ENCODE results near the gene ACSL1. TPM values are rescaled to one million over a fixed set of nuclear protein-coding genes. Genes with fewer than 3 reads are reported as not detected.
A peak's percentile ranks its signal among the peaks of the same experiment; 100 is the strongest.

The ACSL1 gene
- total and polyA plus RNA-seq, 9 of the 15 experiments (the other 6 are each of a cell fraction or from before 2014, with no cell fraction given), result 6.7 to 24.1 (median 15.0) TPM

- in situ Hi-C loops (cut with MboI) (no loop called here), intact Hi-C loops (cut with micrococcal nuclease) (no loop called here)
- FAIRE-seq (no peak), ATAC-seq (no peak), DNase-seq (ENCODE audit: extremely low read depth in 1 of 4, low spot score in 3 of 4) (no peak)
- ChIA-PET CTCF (ENCODE audit: low intra/inter-chr PET ratio) (no interaction called here), POLR2A (no interaction called here)
- Histone ChIP-seq H3K9me1 (ENCODE audit: control insufficient read depth, insufficient read depth, low read length) (no peaks in the 10 kb centered on the region), H3K9ac (ENCODE audit: insufficient read depth in 1 of 2, low read depth in 2 of 2, low read length in 2 of 2) (no peak overlapping the region), H3K79me2 (ENCODE audit: control insufficient read depth, insufficient read depth, low read length) (peaks cover 11% of the 10 kb centered on the region; the same call in 2 of the 3 replicates), H3K4me2 (ENCODE audit: insufficient read depth, low read length) (no peak overlapping the region), H2AFZ (ENCODE audit: low read depth, low read length) (no peak overlapping the region), H3K9me3 (replicated peaks; ENCODE audit: control insufficient read depth, insufficient read depth, low read depth, low read length) (no peaks in the 10 kb centered on the region), H3K27me3 (ENCODE audit: control insufficient read depth in 2 of 2, insufficient read depth in 2 of 2, low read length in 2 of 2) (no peaks in the 10 kb centered on the region), H3K36me3 (ENCODE audit: control insufficient read depth, insufficient read depth, low read length) (no peaks in the 10 kb centered on the region), H3K4me1 (replicated peaks in 1 of 2; ENCODE audit: control insufficient read depth in 2 of 2, insufficient read depth in 2 of 2, low read length in 2 of 2) (peaks cover 26 to 42% of the 10 kb centered on the region in 2 experiments), H4K20me1 (replicated peaks; ENCODE audit: control insufficient read depth, insufficient read depth, low read length) (peaks cover 17% of the 10 kb centered on the region; the same call in 1 of the 2 replicates), H3K27ac (ENCODE audit: extremely low read depth, low read depth, low read length) (no peak overlapping the region), H3K4me3 (no peak overlapping the region)
- no TSS peak for BruUV-seq (replicated peaks)
- WGBS (ENCODE audit: insufficient coverage, low coverage, missing lambda C conversion rate), result 49% methylated on average over 4 of the region's 4 CpGs
- TF ChIP-seq MCM5 (IDR thresholded peaks at IDR 0.05; ENCODE audit: low read depth) (no peak), KAT8 (IDR thresholded peaks at IDR 0.05; ENCODE audit: low read depth) (no peak)
These were observed 7.6 kb downstream of the ACSL1 start for GRCh38 chr4:184818216-184818564.

GRCh38 chr4:184817494-184818215, 8.1 kb downstream of the ACSL1 start:
- ChIA-PET POLR2A (no interaction called here), CTCF (ENCODE audit: low intra/inter-chr PET ratio) (no interaction called here)
- no peaks in the 10 kb centered on the region for H3K9me3 ChIP-seq (replicated peaks; ENCODE audit: control insufficient read depth, insufficient read depth, low read depth, low read length)
- H3K27me3 ChIP-seq (ENCODE audit: control insufficient read depth in 2 of 2, insufficient read depth in 2 of 2, low read length in 2 of 2), result no peaks in the 10 kb centered on the region
- H3K4me1 ChIP-seq (replicated peaks in 1 of 2; ENCODE audit: control insufficient read depth in 2 of 2, insufficient read depth in 2 of 2, low read length in 2 of 2), result peaks cover 26 to 44% of the 10 kb centered on the region in 2 experiments
- peaks cover 11% of the 10 kb centered on the region; the same call in 2 of the 3 replicates for H3K79me2 ChIP-seq (ENCODE audit: control insufficient read depth, insufficient read depth, low read length)
- peak; percentile 9; the same call in 1 of the 3 replicates for ATAC-seq
- FAIRE-seq, result no peak
- intact Hi-C loops (cut with micrococcal nuclease) (no loop called here), in situ Hi-C loops (cut with MboI) (no loop called here)
- no peak overlapping the region for H3K27ac ChIP-seq (ENCODE audit: extremely low read depth, low read depth, low read length)
- no peaks in the 10 kb centered on the region for H3K9me1 ChIP-seq (ENCODE audit: control insufficient read depth, insufficient read depth, low read length)
- no peak overlapping the region for H2AFZ ChIP-seq (ENCODE audit: low read depth, low read length)
- WGBS (ENCODE audit: insufficient coverage, low coverage, missing lambda C conversion rate), result 62% methylated on average over 10 of the region's 11 CpGs
- BruUV-seq (replicated peaks), result no TSS peak
- H3K36me3 ChIP-seq (ENCODE audit: control insufficient read depth, insufficient read depth, low read length), result no peaks in the 10 kb centered on the region
- no peak overlapping the region for H3K4me2 ChIP-seq (ENCODE audit: insufficient read depth, low read length)
- H3K9ac ChIP-seq (ENCODE audit: insufficient read depth in 1 of 2, low read depth in 2 of 2, low read length in 2 of 2), result no peak overlapping the region
- peak in 2 of 4 experiments; percentile 38 to 45 for DNase-seq (ENCODE audit: extremely low read depth in 1 of 4, low spot score in 3 of 4)
- no peak overlapping the region for H3K4me3 ChIP-seq
- peaks cover 17% of the 10 kb centered on the region; the same call in 1 of the 2 replicates for H4K20me1 ChIP-seq (replicated peaks; ENCODE audit: control insufficient read depth, insufficient read depth, low read length)
- TF ChIP-seq CTBP1 (IDR thresholded peaks at IDR 0.05; ENCODE audit: borderline replicate concordance) (peak; percentile 34; the same call in 1 of the 2 replicates), TFE3 (CRISPR knock-in tag; IDR thresholded peaks at IDR 0.05) (no peak), MTA2 (IDR thresholded peaks at IDR 0.05; ENCODE audit: low read depth) (no peak), CBFA2T3 (IDR thresholded peaks at IDR 0.05) (peak; percentile 22; the same call in 1 of the 2 replicates), CUX1 (CRISPR knock-in tag; IDR thresholded peaks at IDR 0.05) (no peak), MAX (CRISPR knock-in tag; IDR thresholded peaks at IDR 0.05) (0 out of 2 replicates have a peak, but pooled peaks have one; percentile 16)

Measured in K562 (cell line).